Measurements from ENCODE around the gene BEST2. TPM values are rescaled to one million over a fixed set of nuclear protein-coding genes. Genes with fewer than 3 reads are reported as not detected.
A peak's percentile ranks its signal among the peaks of the same experiment; 100 is the strongest.

BEST2 gene
- total RNA-seq, 2 experiments from 2014 or later: not detected

DNA sequence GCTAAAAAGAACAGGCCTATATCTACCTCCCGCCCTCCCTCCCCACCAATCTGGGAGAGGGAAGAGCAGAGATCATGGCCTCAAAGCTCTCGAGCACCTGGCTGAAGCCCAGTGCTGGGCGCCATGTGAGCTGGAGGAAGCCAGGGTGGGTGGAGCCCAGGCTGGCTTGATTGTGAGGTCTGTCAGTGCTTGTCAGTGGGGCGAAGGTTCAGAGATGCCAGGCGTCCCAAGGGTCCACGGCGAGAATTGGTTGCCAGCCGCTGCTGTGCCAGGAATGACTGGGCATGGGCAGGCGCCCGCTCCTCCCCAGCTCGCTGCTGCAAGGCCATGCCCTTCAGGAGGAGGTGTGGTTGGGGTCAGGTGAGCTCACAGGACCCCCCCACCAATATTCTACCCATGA lies 11.5 kb downstream of the BEST2 start:
- H3K27me3 Mint-ChIP-seq: no peaks in the 10 kb centered on the region
- H3K27ac Mint-ChIP-seq: no peak overlapping the region
- no peaks in the 10 kb centered on the region for H3K9me3 Mint-ChIP-seq
- no peak for DNase-seq
- H3K36me3 Mint-ChIP-seq: no peaks in the 10 kb centered on the region
- POLR2A ChIA-PET: interaction anchor here (0.5 to 1.2 kb wide), 2 partner anchors 38 to 110 kb away, joined by 3 to 4 read pairs; no protein-coding TSS in a partner anchor
- no peak overlapping the region for H3K4me3 Mint-ChIP-seq
- peaks cover 3% of the 10 kb centered on the region for H3K4me1 Mint-ChIP-seq
- ATAC-seq (ENCODE audit: low read depth): no peak

GRCh38 chr19:12764698-12765097 lies 13.1 kb downstream of the BEST2 start:
- Mint-ChIP-seq H3K9me3 (no peaks in the 10 kb centered on the region), H3K27me3 (no peaks in the 10 kb centered on the region), H3K27ac (no peak overlapping the region), H3K36me3 (no peaks in the 10 kb centered on the region), H3K4me1 (peaks cover 2% of the 10 kb centered on the region), H3K4me3 (no peak overlapping the region)
- POLR2A ChIA-PET: interaction anchor here (1.8 kb wide), 1 partner anchor 31 kb away, joined by 4 read pairs; no protein-coding TSS in a partner anchor
- DNase-seq (no peak), ATAC-seq (ENCODE audit: low read depth) (no peak)

GRCh38 chr19:12766051-12766521 lies 14.5 kb downstream of the BEST2 start:
- Mint-ChIP-seq H3K27me3 (no peaks in the 10 kb centered on the region), H3K4me3 (peak overlapping the region; percentile 43), H3K4me1 (peaks cover 2% of the 10 kb centered on the region), H3K36me3 (no peaks in the 10 kb centered on the region), H3K9me3 (no peaks in the 10 kb centered on the region), H3K27ac (no peak overlapping the region)
- POLR2A ChIA-PET: interaction anchor here (0.6 to 3.1 kb wide), 8 partner anchors 12 to 407 kb away, joined by 3 to 30 read pairs (median 4); partner anchors contain the start of gene JUNB
- peak; percentile 83 for ATAC-seq (ENCODE audit: low read depth)
- peak; percentile 90 for DNase-seq

DNA sequence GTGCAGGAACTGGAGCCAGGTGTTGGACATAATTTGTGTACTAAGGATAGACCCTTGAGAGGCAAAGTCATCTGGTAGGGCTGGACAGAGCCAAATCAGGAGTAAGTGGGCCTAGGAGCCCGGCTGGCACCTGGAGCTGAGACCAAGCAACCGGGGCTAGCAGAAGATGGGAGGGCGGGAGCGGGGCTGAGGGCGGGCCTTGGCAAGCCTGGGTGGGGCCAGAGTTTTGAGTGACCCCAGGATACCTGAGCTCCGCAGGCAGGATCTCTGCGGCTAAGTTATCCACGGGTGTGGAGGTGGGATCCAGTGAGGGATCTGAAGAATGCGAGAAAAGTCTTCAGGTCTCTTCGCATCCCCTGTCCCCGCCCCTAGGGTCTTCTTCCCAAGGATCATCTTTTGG lies 15.6 kb downstream of the BEST2 start:
- no peak for DNase-seq
- no peak overlapping the region for H3K4me3 Mint-ChIP-seq
- POLR2A ChIA-PET: interaction anchor here (0.6 to 3.1 kb wide), 3 partner anchors 25 to 105 kb away, joined by 5 to 30 read pairs (median 11); partner anchors contain the start of gene JUNB
- H3K27me3 Mint-ChIP-seq: no peaks in the 10 kb centered on the region
- ATAC-seq (ENCODE audit: low read depth): no peak
- H3K36me3 Mint-ChIP-seq: no peaks in the 10 kb centered on the region
- no peaks in the 10 kb centered on the region for H3K9me3 Mint-ChIP-seq
- H3K27ac Mint-ChIP-seq: no peak overlapping the region
- H3K4me1 Mint-ChIP-seq: peaks cover 3% of the 10 kb centered on the region

GRCh38 chr19:12767666-12768065 lies 16.1 kb downstream of the BEST2 start:
- POLR2A ChIA-PET: interaction anchor here (3.1 kb wide), 1 partner anchor 24 kb away, joined by 30 read pairs; the partner anchor contains the start of gene JUNB
- ATAC-seq (ENCODE audit: low read depth): no peak
- Mint-ChIP-seq H3K4me3 (no peak overlapping the region), H3K4me1 (peaks cover 3% of the 10 kb centered on the region), H3K27me3 (no peaks in the 10 kb centered on the region), H3K36me3 (no peaks in the 10 kb centered on the region), H3K9me3 (no peaks in the 10 kb centered on the region), H3K27ac (no peak overlapping the region)
- DNase-seq: no peak

DNA sequence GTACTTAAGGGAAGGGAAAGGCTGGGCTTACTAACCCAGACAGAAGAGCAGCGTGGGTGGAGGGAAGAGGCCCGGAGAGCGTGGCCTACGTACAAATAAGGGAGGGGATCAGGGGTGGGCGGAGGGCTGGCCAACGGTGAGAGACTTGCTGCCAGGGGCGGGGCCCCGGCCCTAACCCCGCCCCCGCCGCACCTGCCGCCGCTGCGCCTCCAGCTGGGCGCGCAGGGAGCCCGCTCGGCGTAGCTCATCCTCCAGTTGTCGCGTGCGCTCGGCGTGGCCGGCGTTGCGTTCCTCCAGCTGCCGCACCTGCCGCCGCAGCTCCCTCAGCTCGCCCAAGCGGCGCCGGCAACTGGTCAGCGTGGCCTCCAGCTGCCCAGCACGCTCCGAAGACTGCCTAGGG lies 18.1 kb downstream of the BEST2 start:
- Mint-ChIP-seq H3K36me3 (no peaks in the 10 kb centered on the region), H3K4me1 (peaks cover 8% of the 10 kb centered on the region), H3K4me3 (peak overlapping the region; percentile 24), H3K27ac (no peak overlapping the region), H3K27me3 (no peaks in the 10 kb centered on the region), H3K9me3 (no peaks in the 10 kb centered on the region)
- POLR2A ChIA-PET: interaction anchor here (0.9 kb wide), 1 partner anchor 24 kb away, joined by 3 read pairs; no protein-coding TSS in a partner anchor
- no peak for ATAC-seq (ENCODE audit: low read depth)
- DNase-seq: peak; percentile 45

DNA sequence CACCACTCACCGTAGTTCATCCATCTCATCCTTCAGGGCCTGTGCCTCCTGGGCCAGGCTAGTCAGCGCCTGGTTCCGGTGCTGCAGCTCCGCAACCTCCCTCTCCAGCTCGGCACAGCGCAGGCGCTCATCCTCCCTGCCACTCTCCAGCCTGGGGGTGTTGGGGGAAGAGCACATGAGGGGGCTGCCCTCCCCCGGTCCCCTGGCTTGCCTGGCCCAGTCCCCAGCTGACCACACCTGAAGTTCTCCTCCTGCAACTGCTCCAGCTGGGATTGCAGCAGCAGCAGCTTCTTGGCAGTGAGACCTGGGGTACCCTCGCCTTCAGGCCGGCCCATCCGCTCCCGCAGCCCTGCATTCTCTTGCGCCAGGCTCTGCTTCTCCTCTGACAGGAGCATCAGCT lies 19.3 kb downstream of the BEST2 start:
- no peak for DNase-seq
- H3K27me3 Mint-ChIP-seq: no peaks in the 10 kb centered on the region
- peaks cover 8% of the 10 kb centered on the region for H3K4me1 Mint-ChIP-seq
- POLR2A ChIA-PET: interaction anchor here (0.6 kb wide), 1 partner anchor 23 kb away, joined by 3 read pairs; no protein-coding TSS in a partner anchor
- no peak overlapping the region for H3K4me3 Mint-ChIP-seq
- no peaks in the 10 kb centered on the region for H3K9me3 Mint-ChIP-seq
- no peak for ATAC-seq (ENCODE audit: low read depth)
- no peaks in the 10 kb centered on the region for H3K36me3 Mint-ChIP-seq
- H3K27ac Mint-ChIP-seq: no peak overlapping the region

- POLR2A ChIA-PET: interaction anchor here (2.7 kb wide), 1 partner anchor 21 kb away, joined by 20 read pairs; the partner anchor contains the start of gene JUNB
- no peak for DNase-seq
- H3K4me1 Mint-ChIP-seq: peaks cover 8% of the 10 kb centered on the region
- H3K36me3 Mint-ChIP-seq: no peaks in the 10 kb centered on the region
- H3K9me3 Mint-ChIP-seq: no peaks in the 10 kb centered on the region
- no peaks in the 10 kb centered on the region for H3K27me3 Mint-ChIP-seq
- H3K4me3 Mint-ChIP-seq: no peak overlapping the region
- ATAC-seq (ENCODE audit: low read depth): no peak
- no peak overlapping the region for H3K27ac Mint-ChIP-seq
Observed at GRCh38 chr19:12772323-12772722, 20.7 kb downstream of the BEST2 start.

DNA sequence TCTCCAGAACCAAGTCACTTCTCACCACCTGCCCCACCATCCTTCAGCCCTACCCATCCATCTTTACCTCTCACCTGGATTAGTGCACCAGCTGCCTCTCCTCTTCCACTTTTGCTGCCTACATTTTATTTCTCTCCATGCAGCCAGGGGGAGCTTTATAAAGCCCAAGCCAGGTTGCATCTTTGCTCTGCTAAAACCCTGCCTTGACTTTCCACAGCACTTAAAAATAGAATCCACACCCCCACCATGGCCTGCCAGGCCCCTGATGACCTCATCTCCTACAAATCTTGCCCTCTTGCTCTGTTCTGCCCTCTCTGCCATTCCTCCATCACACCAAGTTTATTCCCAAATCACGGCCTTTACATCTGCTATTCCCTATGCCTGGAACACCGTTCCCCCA lies 22.0 kb downstream of the BEST2 start:
- Mint-ChIP-seq H3K4me3 (no peak overlapping the region), H3K27ac (peak overlapping the region; percentile 18), H3K9me3 (no peaks in the 10 kb centered on the region), H3K4me1 (peaks cover 12% of the 10 kb centered on the region), H3K36me3 (no peaks in the 10 kb centered on the region), H3K27me3 (no peaks in the 10 kb centered on the region)
- POLR2A ChIA-PET: interaction anchor here (0.5 to 2.7 kb wide), 4 partner anchors 20 to 166 kb away, joined by 3 to 20 read pairs (median 4); partner anchors contain the start of gene JUNB
- no peak for DNase-seq
- ATAC-seq (ENCODE audit: low read depth): no peak

DNA sequence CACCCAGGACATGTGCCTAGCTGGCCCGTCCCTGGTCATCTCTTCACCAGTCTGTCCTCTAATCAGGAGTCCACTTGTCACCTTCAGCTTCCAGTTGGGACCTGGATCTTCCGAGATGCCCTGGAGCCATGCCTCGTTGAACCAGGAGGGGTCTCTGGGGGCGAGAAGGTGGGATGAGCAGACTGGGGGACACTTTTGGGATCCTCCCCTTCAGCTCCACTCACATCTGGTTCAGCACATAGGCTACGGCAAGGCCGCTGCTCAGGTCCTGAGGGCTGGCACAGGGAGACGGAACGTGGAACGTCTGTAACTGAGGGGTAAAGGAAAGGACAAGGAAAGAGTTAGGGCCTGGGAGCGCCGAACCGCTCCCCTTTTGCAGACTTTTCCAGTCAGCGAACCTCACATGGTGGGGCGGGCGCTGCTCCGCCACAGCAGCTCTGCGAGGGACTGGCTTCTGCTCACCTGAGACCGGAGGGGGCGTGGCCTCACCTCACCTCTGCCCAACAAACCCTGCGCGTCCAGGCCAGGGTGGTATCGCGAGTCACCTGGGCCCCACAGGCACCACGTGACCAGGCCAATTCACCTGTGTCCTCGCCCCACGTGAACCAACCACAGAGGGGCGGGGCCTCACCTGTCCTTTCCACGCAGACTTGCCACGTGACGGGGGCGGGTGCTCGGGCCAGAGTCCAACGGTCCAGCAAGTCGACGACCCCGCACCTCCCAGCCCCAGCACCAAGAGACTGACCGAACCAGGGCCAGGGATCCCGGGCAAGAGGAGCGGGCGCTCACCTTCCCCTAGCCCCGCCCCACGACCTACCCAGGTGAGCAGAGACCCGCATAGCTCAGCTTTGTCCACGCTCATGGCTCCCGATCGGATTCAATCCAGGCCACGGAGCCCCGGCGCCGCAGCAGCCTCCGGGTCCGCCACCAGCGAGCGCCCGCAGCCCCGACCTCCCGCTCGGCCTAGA lies 23.3 kb downstream of the BEST2 start, which contains the start of gene HOOK2:
HOOK2 (minus strand) TSS at position 965 of the 968 bp plus-strand sequence; CDS start at position 862, 103 bp downstream.
- peaks cover 19% of the 10 kb centered on the region for H3K4me1 Mint-ChIP-seq
- no peaks in the 10 kb centered on the region for H3K9me3 Mint-ChIP-seq
- H3K27me3 Mint-ChIP-seq: no peaks in the 10 kb centered on the region
- POLR2A ChIA-PET: interaction anchor here (2.7 kb wide), 1 partner anchor 18 kb away, joined by 20 read pairs; the partner anchor contains the start of gene JUNB
- DNase-seq (no peak), ATAC-seq (ENCODE audit: low read depth) (peak; percentile 21)
- peak within 1 kb of the TSS; percentile 48 for H3K27ac Mint-ChIP-seq
- no peaks in the 10 kb centered on the region for H3K36me3 Mint-ChIP-seq
- peak within 1 kb of the TSS; percentile 71 for H3K4me3 Mint-ChIP-seq

DNA sequence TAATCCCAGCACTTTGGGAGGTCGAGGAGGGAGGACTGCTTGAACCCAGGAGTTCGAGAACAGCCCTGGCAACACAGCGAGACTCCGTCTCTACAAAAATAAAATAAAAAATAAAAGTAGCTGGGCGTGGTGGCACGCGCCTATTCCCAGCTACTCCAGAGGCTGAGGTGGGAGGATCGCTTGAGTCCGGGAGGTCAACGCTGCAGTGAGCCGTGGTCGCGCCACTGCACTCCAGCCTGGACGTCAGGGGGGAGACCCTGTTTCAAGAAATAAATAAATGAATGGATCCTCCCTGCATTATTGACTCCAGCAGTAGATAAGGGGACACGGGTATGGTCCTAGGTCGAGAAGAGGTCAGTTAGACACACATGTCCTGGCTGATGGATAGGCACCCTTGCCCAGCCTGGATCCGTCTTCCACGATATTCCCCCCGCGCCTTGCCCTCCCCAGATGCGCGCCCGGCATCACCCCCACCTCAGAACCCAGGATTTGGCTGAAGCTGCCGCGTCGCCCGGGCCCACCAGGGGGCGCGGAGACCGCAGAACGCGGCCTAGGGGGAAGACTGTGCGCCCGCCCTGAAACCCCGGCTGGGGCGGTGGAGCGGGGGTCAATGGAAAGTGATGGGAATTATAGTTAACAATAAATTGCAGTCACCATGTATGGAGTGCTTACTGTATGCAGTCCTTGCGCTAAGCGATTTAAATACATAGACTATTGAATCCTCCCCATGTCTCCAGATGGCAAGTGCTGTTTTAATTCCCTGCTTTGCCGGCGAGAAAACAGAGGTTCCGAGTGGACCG lies 25.8 kb downstream of the BEST2 start:
- Mint-ChIP-seq H3K4me3 (peak overlapping the region; percentile 87), H3K4me1 (peaks cover 28% of the 10 kb centered on the region), H3K36me3 (no peaks in the 10 kb centered on the region), H3K27ac (peak overlapping the region; percentile 94), H3K27me3 (no peaks in the 10 kb centered on the region), H3K9me3 (no peaks in the 10 kb centered on the region)
- DNase-seq (peak; percentile 92), ATAC-seq (ENCODE audit: low read depth) (peak; percentile 32)
- POLR2A ChIA-PET: interaction anchor here (0.6 to 8.6 kb wide), 8 partner anchors 11 to 189 kb away, joined by 3 to 361 read pairs (median 6); partner anchors contain the start of genes GET3, JUNB and RNASEH2A

- Mint-ChIP-seq H3K27ac (peak overlapping the region; percentile 94), H3K4me3 (peak overlapping the region; percentile 87), H3K4me1 (peaks cover 28% of the 10 kb centered on the region), H3K9me3 (no peaks in the 10 kb centered on the region), H3K36me3 (no peaks in the 10 kb centered on the region), H3K27me3 (no peaks in the 10 kb centered on the region)
- ATAC-seq (ENCODE audit: low read depth): peak; percentile 4
- POLR2A ChIA-PET: interaction anchor here (0.5 to 8.6 kb wide), 12 partner anchors 10 to 374 kb away, joined by 3 to 361 read pairs (median 4); partner anchors contain the start of genes GET3, JUNB and RNASEH2A
- peak; percentile 67 for DNase-seq
Observed at GRCh38 chr19:12778017-12778904, 26.7 kb downstream of the BEST2 start.
